ENCODE results near the gene DDX51. TPM values are rescaled to one million over a fixed set of nuclear protein-coding genes. Genes with fewer than 3 reads are reported as not detected.

The DDX51 gene
- total and polyA plus RNA-seq, 2 of the 13 experiments (the other 11 are each of a cell fraction or from before 2014, with no cell fraction given): 10.1 TPM

GRCh38 chr12:132186208-132186856 is 42.2 kb upstream of the DDX51 start:
- Histone ChIP-seq H3K4me3 (replicated peaks in 1 of 3; ENCODE audit: insufficient read depth in 1 of 3, low read depth in 2 of 3, low read length in 3 of 3) (no peak overlapping the region), H3K27ac (ENCODE audit: extremely low read length, insufficient read depth, low read length) (no peak overlapping the region), H2AFZ (ENCODE audit: low read length) (no peak overlapping the region), H3K9ac (ENCODE audit: insufficient read depth, low read depth, low read length) (no peak overlapping the region), H3K4me1 (ENCODE audit: insufficient read depth, low read length) (no peaks in the 10 kb centered on the region), H4K20me1 (ENCODE audit: insufficient read depth, low read length) (no peaks in the 10 kb centered on the region; the same call in 1 of the 2 replicates), H3K9me3 (ENCODE audit: low read length) (no peaks in the 10 kb centered on the region), H3K4me2 (ENCODE audit: low read depth, low read length) (no peak overlapping the region), H3K36me3 (replicated peaks in 1 of 2; ENCODE audit: control insufficient read depth in 1 of 2, insufficient read depth in 2 of 2, low read length in 2 of 2) (no peaks in the 10 kb centered on the region), H3K79me2 (ENCODE audit: insufficient read depth, low read length) (no peaks in the 10 kb centered on the region), H3K27me3 (ENCODE audit: control insufficient read depth in 1 of 2, insufficient read depth in 2 of 2, low read length in 2 of 2) (peaks cover 19 to 87% of the 10 kb centered on the region in 2 experiments)
- CTCF ChIA-PET (ENCODE audit: low intra/inter-chr PET ratio, low total read pairs): no interaction called here
- POLR2A ChIA-PET: no interaction called here
- TF ChIP-seq PPARG (CRISPR knock-in tag; conservative IDR thresholded peaks at IDR 0.05) (no peak), HNRNPK (IDR thresholded peaks at IDR 0.05; ENCODE audit: low read depth, low read length, poor library complexity, severe bottlenecking) (no peak), TBX3 (IDR thresholded peaks at IDR 0.05; ENCODE audit: borderline replicate concordance) (no peak), ZNF292 (CRISPR knock-in tag; IDR thresholded peaks at IDR 0.05; ENCODE audit: borderline replicate concordance, low read depth) (no peak)
- TF ChIP-seq, protein P1, sequence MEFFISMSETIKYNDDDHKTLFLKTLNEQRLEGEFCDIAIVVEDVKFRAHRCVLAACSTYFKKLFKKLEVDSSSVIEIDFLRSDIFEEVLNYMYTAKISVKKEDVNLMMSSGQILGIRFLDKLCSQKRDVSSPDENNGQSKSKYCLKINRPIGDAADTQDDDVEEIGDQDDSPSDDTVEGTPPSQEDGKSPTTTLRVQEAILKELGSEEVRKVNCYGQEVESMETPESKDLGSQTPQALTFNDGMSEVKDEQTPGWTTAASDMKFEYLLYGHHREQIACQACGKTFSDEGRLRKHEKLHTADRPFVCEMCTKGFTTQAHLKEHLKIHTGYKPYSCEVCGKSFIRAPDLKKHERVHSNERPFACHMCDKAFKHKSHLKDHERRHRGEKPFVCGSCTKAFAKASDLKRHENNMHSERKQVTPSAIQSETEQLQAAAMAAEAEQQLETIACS (CRISPR knock-in tag; IDR thresholded peaks at IDR 0.05): no peak
- intact Hi-C loops (cut with micrococcal nuclease; ENCODE audit: unreplicated experiment) (no loop called here), in situ Hi-C loops (cut with HindIII; ENCODE audit: extremely low pct_ligation_motif_present, low pct_unique_long_range_greater_than_20kb) (no loop called here)
- 29% methylated on average over 22 of the region's 24 CpGs for WGBS (ENCODE audit: low lambda C conversion rate)
- no peak for FAIRE-seq
- DNase-seq (ENCODE audit: low spot score): no peak
- ATAC-seq: no peak
- no TSS peak for BruUV-seq (replicated peaks)

DNA sequence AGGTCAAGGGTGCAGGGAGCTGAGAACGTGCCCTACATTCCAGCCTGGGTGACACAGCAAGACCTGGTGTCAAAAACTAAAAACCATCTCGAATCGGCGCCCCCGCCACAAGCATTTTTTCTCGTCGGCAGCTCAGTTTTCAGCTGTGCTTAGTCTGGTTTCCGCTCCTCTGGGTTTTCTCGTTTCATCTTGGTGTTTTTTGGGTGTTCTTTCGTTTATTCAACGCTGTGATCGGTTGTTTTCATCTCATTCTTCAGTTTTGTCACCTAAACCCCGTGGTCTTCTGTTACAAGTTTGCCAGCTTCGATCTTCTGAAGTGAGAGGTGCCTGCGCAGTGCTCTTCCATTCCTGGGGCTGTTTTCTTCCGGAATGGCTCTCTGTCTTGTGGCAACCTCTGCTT is 41.6 kb upstream of the DDX51 start:
- CTCF ChIA-PET (ENCODE audit: low intra/inter-chr PET ratio, low total read pairs): no interaction called here
- Histone ChIP-seq H3K4me3 (replicated peaks in 1 of 3; ENCODE audit: insufficient read depth in 1 of 3, low read depth in 2 of 3, low read length in 3 of 3) (no peak overlapping the region), H3K9ac (ENCODE audit: insufficient read depth, low read depth, low read length) (no peak overlapping the region), H3K27ac (ENCODE audit: extremely low read length, insufficient read depth, low read length) (no peak overlapping the region), H3K4me1 (ENCODE audit: insufficient read depth, low read length) (no peaks in the 10 kb centered on the region), H3K9me3 (ENCODE audit: low read length) (no peaks in the 10 kb centered on the region), H2AFZ (ENCODE audit: low read length) (no peak overlapping the region), H3K27me3 (ENCODE audit: control insufficient read depth in 1 of 2, insufficient read depth in 2 of 2, low read length in 2 of 2) (peaks cover 16 to 87% of the 10 kb centered on the region in 2 experiments), H3K79me2 (ENCODE audit: insufficient read depth, low read length) (no peaks in the 10 kb centered on the region), H3K4me2 (ENCODE audit: low read depth, low read length) (no peak overlapping the region), H3K36me3 (replicated peaks in 1 of 2; ENCODE audit: control insufficient read depth in 1 of 2, insufficient read depth in 2 of 2, low read length in 2 of 2) (no peaks in the 10 kb centered on the region), H4K20me1 (ENCODE audit: insufficient read depth, low read length) (no peaks in the 10 kb centered on the region; the same call in 1 of the 2 replicates)
- no peak for ATAC-seq
- POLR2A ChIA-PET: no interaction called here
- in situ Hi-C loops (cut with HindIII; ENCODE audit: extremely low pct_ligation_motif_present, low pct_unique_long_range_greater_than_20kb): no loop called here
- FAIRE-seq: no peak
- WGBS (ENCODE audit: low lambda C conversion rate): 41% methylated on average over 16 of the region's 16 CpGs
- intact Hi-C loops (cut with micrococcal nuclease; ENCODE audit: unreplicated experiment): no loop called here
- DNase-seq (ENCODE audit: low spot score): no peak
- TF ChIP-seq TAF1 (CRISPR knock-in tag; IDR thresholded peaks at IDR 0.05) (no peak), MZF1 (CRISPR knock-in tag; IDR thresholded peaks at IDR 0.05; ENCODE audit: borderline replicate concordance) (no peak), IRX3 (CRISPR knock-in tag; IDR thresholded peaks at IDR 0.05; ENCODE audit: borderline replicate concordance, low read depth) (no peak), TSC22D2 (CRISPR knock-in tag; IDR thresholded peaks at IDR 0.05; ENCODE audit: borderline replicate concordance) (no peak), NFRKB (IDR thresholded peaks at IDR 0.05) (no peak), ZNF354B (CRISPR knock-in tag; IDR thresholded peaks at IDR 0.05) (no peak), ZNF205 (CRISPR knock-in tag; IDR thresholded peaks at IDR 0.05) (no peak), IRF9 (CRISPR knock-in tag; IDR thresholded peaks at IDR 0.05; ENCODE audit: borderline replicate concordance) (no peak), RARA (CRISPR knock-in tag; IDR thresholded peaks at IDR 0.05) (no peak)
- TF ChIP-seq, protein P2, sequence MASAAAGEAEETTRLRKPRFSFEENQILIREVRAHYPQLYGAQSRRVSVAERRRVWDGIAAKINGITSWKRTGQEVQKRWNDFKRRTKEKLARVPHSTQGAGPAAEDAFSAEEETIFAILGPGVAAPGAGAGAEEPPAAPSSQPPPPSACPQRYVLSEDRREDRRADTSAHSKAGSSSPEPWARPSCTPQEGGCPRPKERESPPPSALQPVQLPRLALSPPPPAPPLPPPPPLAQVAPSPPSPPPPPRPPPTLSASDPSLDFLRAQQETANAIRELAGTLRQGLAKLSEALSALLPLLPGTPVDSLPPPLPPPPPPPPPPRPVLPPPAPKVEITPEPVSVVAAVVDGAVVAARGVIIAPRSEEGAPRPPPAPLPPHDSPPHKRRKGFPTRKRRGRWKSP (CRISPR knock-in tag; IDR thresholded peaks at IDR 0.05): no peak
- BruUV-seq (replicated peaks): no TSS peak
